ENCODE results near the gene UBE2G2.

DNA sequence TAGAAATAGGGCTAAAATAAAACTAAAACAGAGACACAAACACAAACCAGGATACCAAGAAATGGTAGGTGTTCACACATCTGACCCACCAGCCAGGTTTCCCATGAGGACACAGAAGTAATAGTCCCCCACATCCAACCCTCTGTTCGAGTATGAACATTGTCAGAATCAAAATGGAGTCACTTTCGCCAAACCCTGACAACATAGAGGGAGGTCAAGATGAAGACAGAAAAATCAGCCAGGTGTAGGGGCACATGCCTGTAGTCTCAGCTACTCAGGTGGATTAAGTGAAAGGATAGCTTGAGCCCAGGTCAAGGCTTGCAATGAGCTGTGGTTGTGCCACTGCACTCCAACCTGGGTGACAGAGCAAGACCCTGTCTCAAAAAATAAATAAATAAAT, 3.8 kb downstream of the UBE2G2 start:
- TF ChIP-seq, protein P1, sequence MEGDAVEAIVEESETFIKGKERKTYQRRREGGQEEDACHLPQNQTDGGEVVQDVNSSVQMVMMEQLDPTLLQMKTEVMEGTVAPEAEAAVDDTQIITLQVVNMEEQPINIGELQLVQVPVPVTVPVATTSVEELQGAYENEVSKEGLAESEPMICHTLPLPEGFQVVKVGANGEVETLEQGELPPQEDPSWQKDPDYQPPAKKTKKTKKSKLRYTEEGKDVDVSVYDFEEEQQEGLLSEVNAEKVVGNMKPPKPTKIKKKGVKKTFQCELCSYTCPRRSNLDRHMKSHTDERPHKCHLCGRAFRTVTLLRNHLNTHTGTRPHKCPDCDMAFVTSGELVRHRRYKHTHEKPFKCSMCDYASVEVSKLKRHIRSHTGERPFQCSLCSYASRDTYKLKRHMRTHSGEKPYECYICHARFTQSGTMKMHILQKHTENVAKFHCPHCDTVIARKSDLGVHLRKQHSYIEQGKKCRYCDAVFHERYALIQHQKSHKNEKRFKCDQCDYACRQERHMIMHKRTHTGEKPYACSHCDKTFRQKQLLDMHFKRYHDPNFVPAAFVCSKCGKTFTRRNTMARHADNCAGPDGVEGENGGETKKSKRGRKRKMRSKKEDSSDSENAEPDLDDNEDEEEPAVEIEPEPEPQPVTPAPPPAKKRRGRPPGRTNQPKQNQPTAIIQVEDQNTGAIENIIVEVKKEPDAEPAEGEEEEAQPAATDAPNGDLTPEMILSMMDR (optimal IDR thresholded peaks at IDR 0.05 in 1 of 3, IDR thresholded peaks at IDR 0.05 in 1 of 3, conservative IDR thresholded peaks at IDR 0.05 in 1 of 3; ENCODE audit: extremely low read depth in 1 of 3, insufficient read depth in 2 of 3, low read length in 3 of 3): no peak
- TF ChIP-seq EZH2 (IDR thresholded peaks at IDR 0.05; ENCODE audit: low read length): no peak
